Smooth muscle cell (in vitro differentiated cells): ENCODE data around the gene H6PD. TPM values are rescaled to one million over a fixed set of nuclear protein-coding genes. Genes with fewer than 3 reads are reported as not detected.

ENCODE experiments used
- DNase-seq: peaks from one replicate; lab custom pipeline; 2025; ENCODE audit not compliant: unreplicated experiment; lab: John Stamatoyannopoulos, UW
- H2AFZ ChIP-seq: fragments of 200-600 bp; sonication (generic); 2 replicates; pipeline ENCODE4 v1.6.0; 2016; ENCODE audit warnings: antibody characterized with exemption, low read depth, mild to moderate bottlenecking
- H3F3A ChIP-seq: fragments of 200-600 bp; sonication (generic); 2 replicates; pipeline ENCODE4 v1.6.0; 2017; ENCODE audit warnings: antibody characterized with exemption, low read depth
- H3K27ac ChIP-seq: fragments of 200-600 bp; sonication (generic); 2 replicates; pipeline ENCODE4 v1.5.1; 2016; ENCODE audit warnings: low read depth, mild to moderate bottlenecking
- H3K27me3 ChIP-seq: fragments of 200-600 bp; sonication (generic); 2 replicates; pipeline ENCODE4 v1.6.1; 2016; ENCODE audit warnings: low read depth, mild to moderate bottlenecking
- H3K36me3 ChIP-seq: fragments of 200-600 bp; sonication (generic); 2 replicates; pipeline ENCODE4 v1.5.1; 2016; ENCODE audit warnings: low read depth
- H3K4me1 ChIP-seq: fragments of 200-600 bp; sonication (generic); 2 replicates; pipeline ENCODE4 v1.5.1; 2016; ENCODE audit warnings: low read depth
- H3K4me2 ChIP-seq: fragments of 200-600 bp; sonication (generic); 2 replicates; pipeline ENCODE4 v1.6.0; 2016; ENCODE audit warnings: mild to moderate bottlenecking
- H3K4me3 ChIP-seq: fragments of 200-600 bp; sonication (generic); 2 replicates; pipeline ENCODE4 v1.5.1; 2016; ENCODE audit warnings: mild to moderate bottlenecking
- H3K79me2 ChIP-seq: fragments of 200-600 bp; sonication (generic); 2 replicates; pipeline ENCODE4 v1.6.0; 2016; ENCODE audit warnings: low read depth, mild to moderate bottlenecking
- H3K9ac ChIP-seq: fragments of 200-600 bp; sonication (generic); 2 replicates; pipeline ENCODE4 v1.6.0; 2016; ENCODE audit warnings: low read depth
- H3K9me3 ChIP-seq: fragments of 200-600 bp; sonication (generic); replicated peaks from 2 replicates; pipeline ENCODE4 v1.5.1; 2016; ENCODE audit warnings: low read depth
- H4K20me1 ChIP-seq: fragments of 200-600 bp; sonication (generic); 2 replicates; pipeline ENCODE4 v1.6.0; 2016; ENCODE audit warnings: low read depth
- CTCF ChIP-seq: fragments of 200-600 bp; sonication (generic); IDR thresholded peaks from 2 replicates; pipeline ENCODE4 v1.5.1; 2017; ENCODE audit warnings: borderline replicate concordance, mild to moderate bottlenecking, antibody characterized with exemption; ENCODE audit not compliant: insufficient read depth, poor library complexity, severe bottlenecking
- WGBS: methylation state at CpG from one replicate; pipeline ENCODE4 v1.1.7; 2016; ENCODE audit warnings: low lambda C conversion rate; 5-methylcytosine and 5-hydroxymethylcytosine counted together
- polyA plus RNA-seq: library from polyadenylated mRNA; unstranded; fragments of >200 nt; fragmentation: Nextera tagmentation; extraction: Ambion mirVana; gene quantifications from 2 replicates; pipeline ENCODE4 v1.2.1, GENCODE V29; 2016
- total RNA-seq: library from RNA; depleted of rRNA; stranded (reverse); fragments of >200 nt; gene quantifications from 2 replicates; pipeline ENCODE4 v1.2.3, GENCODE V29; 2014

H6PD gene
- total and polyA plus RNA-seq, 2 experiments from 2014 or later: 15.1 to 15.3 TPM

GRCh38 chr1:9197186-9198099 lies 37.1 kb upstream of the H6PD start:
- Histone ChIP-seq H2AFZ (no peak overlapping the region), H3K27ac (peak overlapping the region; percentile 91), H3F3A (peaks cover 5% of the 10 kb centered on the region), H3K4me3 (no peak overlapping the region), H3K79me2 (no peaks in the 10 kb centered on the region), H3K9ac (peak overlapping the region; percentile 83), H3K9me3 (no peaks in the 10 kb centered on the region), H3K36me3 (no peaks in the 10 kb centered on the region), H3K27me3 (peaks cover 31% of the 10 kb centered on the region), H3K4me1 (peaks cover 14% of the 10 kb centered on the region), H4K20me1 (no peaks in the 10 kb centered on the region), H3K4me2 (peak overlapping the region; percentile 82)
- TF ChIP-seq CTCF: no peak
- 92% methylated on average over 22 of the region's 22 CpGs for WGBS
- no peak for DNase-seq

- no peaks in the 10 kb centered on the region for H4K20me1 ChIP-seq
- peaks cover 19% of the 10 kb centered on the region for H3K4me1 ChIP-seq
- H3K79me2 ChIP-seq: no peaks in the 10 kb centered on the region
- no peak overlapping the region for H2AFZ ChIP-seq
- H3K27ac ChIP-seq: no peak overlapping the region
- TF ChIP-seq CTCF: no peak
- peaks cover 5% of the 10 kb centered on the region for H3F3A ChIP-seq
- peak overlapping the region; percentile 82 for H3K4me2 ChIP-seq
- peak overlapping the region; percentile 36 for H3K4me3 ChIP-seq
- H3K27me3 ChIP-seq: peaks cover 44% of the 10 kb centered on the region
- H3K36me3 ChIP-seq: no peaks in the 10 kb centered on the region
- peak; percentile 19 for DNase-seq
- H3K9ac ChIP-seq: no peak overlapping the region
- WGBS: 19% methylated on average over 50 of the region's 54 CpGs
- no peaks in the 10 kb centered on the region for H3K9me3 ChIP-seq
Measured at GRCh38 chr1:9198538-9199361, 35.8 kb upstream of the H6PD start.

GRCh38 chr1:9200441-9200840 lies 34.1 kb upstream of the H6PD start:
- H3K9ac ChIP-seq: no peak overlapping the region

More at GRCh38 chr1:9200441-9200840, 34.1 kb upstream of the H6PD start:
- no peak overlapping the region for H3K4me2 ChIP-seq
- H3K36me3 ChIP-seq: no peaks in the 10 kb centered on the region
- H3K4me1 ChIP-seq: peaks cover 19% of the 10 kb centered on the region
- H3K27me3 ChIP-seq: peaks cover 49% of the 10 kb centered on the region
- H4K20me1 ChIP-seq: no peaks in the 10 kb centered on the region
- H3K79me2 ChIP-seq: no peaks in the 10 kb centered on the region
- peaks cover 5% of the 10 kb centered on the region for H3F3A ChIP-seq
- 66% methylated on average over 7 of the region's 7 CpGs for WGBS
- H3K27ac ChIP-seq: no peak overlapping the region
- no peak for TF ChIP-seq CTCF
- no peak overlapping the region for H2AFZ ChIP-seq
- no peak overlapping the region for H3K4me3 ChIP-seq
- DNase-seq: no peak
- H3K9me3 ChIP-seq: no peaks in the 10 kb centered on the region
